NT2/D1 (cell line): ENCODE results near the gene PHGDH.

Experiments
- DNase-seq: peaks from one replicate; pipeline ENCODE4 v3.0.0-alpha.2; 2011; ENCODE audit warnings: low read depth, low spot score
- H3K27me3 ChIP-seq: 2 replicates; pipeline ENCODE4 v1.6.0; 2011; ENCODE audit warnings: mild to moderate bottlenecking; ENCODE audit not compliant: insufficient read length, insufficient read depth
- H3K36me3 ChIP-seq: 2 replicates; pipeline ENCODE4 v1.6.1; 2011; ENCODE audit warnings: mild to moderate bottlenecking, low read length, mixed read lengths; ENCODE audit not compliant: insufficient read depth, insufficient read length
- H3K4me1 ChIP-seq: 2 replicates; pipeline ENCODE4 v1.5.1; 2011; ENCODE audit not compliant: insufficient read depth, insufficient read length
- H3K4me3 ChIP-seq: 2 replicates; pipeline ENCODE4 v1.5.1; 2011; ENCODE audit warnings: low read depth; ENCODE audit not compliant: insufficient read length
- H3K9ac ChIP-seq: 2 replicates; pipeline ENCODE4 v1.6.0; 2011; ENCODE audit warnings: low read depth; ENCODE audit not compliant: insufficient read length
- H3K9me3 ChIP-seq: 2 replicates; pipeline ENCODE4 v1.5.1; 2011; ENCODE audit warnings: mild to moderate bottlenecking, low read length; ENCODE audit not compliant: insufficient read depth
- SUZ12 ChIP-seq: IDR thresholded peaks from 2 replicates; pipeline ENCODE4 v1.6.1; 2011; ENCODE audit not compliant: insufficient read length, insufficient read depth; ENCODE audit errors: extremely low read depth
- YY1 ChIP-seq: IDR thresholded peaks from 2 replicates; pipeline ENCODE4 v1.6.1; 2011; ENCODE audit not compliant: insufficient read length, insufficient read depth
- ZNF274 ChIP-seq: IDR thresholded peaks from 2 replicates; pipeline ENCODE4 v1.6.1; 2011; ENCODE audit warnings: mild to moderate bottlenecking, low read depth, low read length

The PHGDH gene

DNA sequence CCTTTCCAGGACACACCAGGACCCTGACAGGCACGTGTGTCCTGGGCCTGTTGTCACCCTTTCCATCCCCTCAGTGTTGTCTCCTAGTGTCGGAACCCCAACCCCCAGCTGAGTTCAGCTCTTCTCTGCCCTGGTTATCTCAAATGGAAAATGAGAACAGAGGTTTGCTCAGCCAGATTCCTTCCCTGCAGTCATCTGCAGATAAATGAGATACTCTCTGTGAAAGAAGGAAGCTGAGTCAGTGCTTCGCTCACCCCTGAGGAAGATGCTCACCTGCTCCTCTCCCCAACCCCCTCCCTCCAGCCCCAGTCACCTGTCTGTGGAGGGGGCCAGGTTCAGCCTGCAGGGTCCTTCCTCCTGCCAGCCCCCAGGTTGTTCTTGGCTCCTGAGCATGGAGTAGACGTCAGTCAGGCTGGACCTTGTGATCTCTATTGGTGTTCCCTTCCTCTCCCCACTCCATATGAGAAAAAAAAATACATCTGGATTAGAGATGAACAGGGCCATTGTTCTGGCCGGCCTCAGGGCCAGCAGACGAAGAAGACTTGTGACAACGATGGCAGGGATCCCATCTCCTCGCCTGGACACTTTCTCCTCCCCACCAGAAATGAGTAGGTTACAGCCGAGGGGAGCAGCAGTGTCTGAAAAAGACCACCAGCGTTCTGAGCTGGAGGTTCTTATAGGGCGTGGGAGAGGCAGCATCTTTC lies 20.9 kb downstream of the PHGDH start:
- Histone ChIP-seq H3K9ac (no peak overlapping the region), H3K4me1 (peaks cover 6% of the 10 kb centered on the region), H3K36me3 (peaks cover 98% of the 10 kb centered on the region)

DNA sequence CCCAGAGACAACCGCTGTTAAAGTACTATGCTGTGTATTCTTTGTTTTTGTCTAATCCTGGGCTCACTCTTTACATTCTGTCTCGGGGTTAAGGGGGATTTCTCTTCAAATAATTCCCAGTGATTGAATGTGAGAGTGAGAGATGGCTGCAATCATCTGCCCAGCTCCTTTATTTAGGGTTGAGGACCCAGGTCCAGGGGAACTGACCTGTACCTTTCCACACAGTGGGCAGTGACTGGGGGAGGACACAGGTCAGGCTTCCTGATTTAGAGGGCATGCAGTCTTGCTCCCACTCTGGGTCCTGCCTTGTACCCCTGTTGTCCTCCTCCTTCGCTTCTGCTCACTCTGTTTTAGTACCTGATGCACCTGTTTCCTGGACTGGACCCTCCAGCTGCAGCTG lies 22.0 kb downstream of the PHGDH start:
- peaks cover 9% of the 10 kb centered on the region for H3K4me1 ChIP-seq
- no peaks in the 10 kb centered on the region for H3K27me3 ChIP-seq
- peaks cover 97% of the 10 kb centered on the region for H3K36me3 ChIP-seq
- H3K9ac ChIP-seq: no peak overlapping the region
- H3K9me3 ChIP-seq: no peaks in the 10 kb centered on the region
- TF ChIP-seq SUZ12 (no peak), ZNF274 (no peak), YY1 (no peak)
- no peak for DNase-seq
- no peak overlapping the region for H3K4me3 ChIP-seq

More for the DNA sequence above, 20.9 kb downstream of the PHGDH start:
- H3K4me3 ChIP-seq: no peak overlapping the region
- no peaks in the 10 kb centered on the region for H3K27me3 ChIP-seq
- no peaks in the 10 kb centered on the region for H3K9me3 ChIP-seq
- no peak for TF ChIP-seq YY1
- no peak for TF ChIP-seq ZNF274
- TF ChIP-seq SUZ12: no peak
- DNase-seq: no peak

DNA sequence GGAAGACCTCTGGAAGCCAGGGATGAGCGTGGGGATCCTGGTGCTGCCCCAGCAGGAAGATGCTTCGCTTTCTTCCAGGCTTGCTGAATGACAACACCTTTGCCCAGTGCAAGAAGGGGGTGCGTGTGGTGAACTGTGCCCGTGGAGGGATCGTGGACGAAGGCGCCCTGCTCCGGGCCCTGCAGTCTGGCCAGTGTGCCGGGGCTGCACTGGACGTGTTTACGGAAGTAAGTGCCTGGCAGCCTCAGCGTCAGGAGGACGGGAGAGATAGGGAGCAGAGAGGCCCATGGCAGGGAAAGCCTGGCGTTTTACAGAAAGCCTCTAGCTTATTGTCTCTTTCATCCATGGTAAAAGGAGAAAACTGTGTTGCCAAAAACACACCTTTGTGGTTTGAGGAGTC lies 23.5 kb downstream of the PHGDH start:
- no peaks in the 10 kb centered on the region for H3K9me3 ChIP-seq
- no peak for TF ChIP-seq YY1
- no peak for TF ChIP-seq ZNF274
- TF ChIP-seq SUZ12: no peak
- H3K9ac ChIP-seq: no peak overlapping the region
- no peak for DNase-seq
- H3K4me1 ChIP-seq: peaks cover 9% of the 10 kb centered on the region
- no peaks in the 10 kb centered on the region for H3K27me3 ChIP-seq
- peaks cover 96% of the 10 kb centered on the region for H3K36me3 ChIP-seq
- H3K4me3 ChIP-seq: no peak overlapping the region

DNA sequence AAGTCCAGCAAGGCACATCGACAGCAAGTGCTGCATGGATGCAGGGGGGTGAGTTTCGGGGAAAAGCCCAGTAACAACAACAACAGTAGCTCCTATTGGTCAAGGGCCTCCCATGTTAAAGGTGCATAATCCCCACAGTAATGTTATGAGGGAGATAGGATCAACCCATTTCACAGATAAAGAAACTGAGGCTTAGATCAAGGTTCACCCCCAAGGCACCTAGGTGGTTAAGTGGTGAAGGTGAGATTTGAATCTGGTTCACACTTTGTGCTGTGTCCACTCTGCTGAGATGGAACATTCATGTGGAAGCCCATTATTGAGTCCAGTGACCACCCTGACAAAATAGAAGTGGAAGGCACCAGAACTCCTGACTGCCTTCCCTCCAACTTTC lies 24.9 kb downstream of the PHGDH start:
- Histone ChIP-seq H3K4me3 (no peak overlapping the region), H3K9me3 (no peaks in the 10 kb centered on the region), H3K9ac (no peak overlapping the region), H3K27me3 (no peaks in the 10 kb centered on the region), H3K4me1 (peaks cover 9% of the 10 kb centered on the region), H3K36me3 (peaks cover 96% of the 10 kb centered on the region)
- TF ChIP-seq YY1: no peak
- DNase-seq: no peak

DNA sequence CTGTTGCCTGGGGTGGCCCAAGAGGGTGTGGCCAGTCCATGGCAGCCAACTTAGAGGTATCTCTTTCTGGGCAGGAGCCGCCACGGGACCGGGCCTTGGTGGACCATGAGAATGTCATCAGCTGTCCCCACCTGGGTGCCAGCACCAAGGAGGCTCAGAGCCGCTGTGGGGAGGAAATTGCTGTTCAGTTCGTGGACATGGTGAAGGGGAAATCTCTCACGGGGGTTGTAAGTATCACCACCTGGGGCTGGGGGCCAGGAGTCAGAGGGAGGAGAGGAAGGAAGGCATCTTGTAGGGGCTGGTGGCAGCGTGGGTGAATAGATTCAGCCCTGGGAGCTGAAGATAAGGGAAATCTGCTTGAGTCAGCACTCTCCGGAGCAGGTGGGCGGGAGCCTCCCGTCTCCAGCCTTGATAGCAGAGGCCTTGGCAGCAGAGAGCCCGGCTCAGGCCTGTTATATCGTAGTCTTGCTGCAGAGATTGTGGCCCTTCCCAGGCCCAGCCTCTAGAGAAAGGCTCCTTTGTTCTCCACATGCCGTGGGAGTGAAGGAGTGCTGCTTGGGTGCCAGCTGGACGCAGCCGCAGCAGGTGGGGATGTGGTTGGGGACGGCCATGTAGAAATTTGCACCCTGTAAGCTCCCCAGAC lies 25.4 kb downstream of the PHGDH start:
- H3K4me1 ChIP-seq: peaks cover 9% of the 10 kb centered on the region
- H3K9ac ChIP-seq: no peak overlapping the region
- H3K9me3 ChIP-seq: no peaks in the 10 kb centered on the region
- no peak overlapping the region for H3K4me3 ChIP-seq
- no peaks in the 10 kb centered on the region for H3K27me3 ChIP-seq
- TF ChIP-seq YY1 (no peak), SUZ12 (no peak), ZNF274 (no peak)
- H3K36me3 ChIP-seq: peaks cover 96% of the 10 kb centered on the region
- DNase-seq: no peak

DNA sequence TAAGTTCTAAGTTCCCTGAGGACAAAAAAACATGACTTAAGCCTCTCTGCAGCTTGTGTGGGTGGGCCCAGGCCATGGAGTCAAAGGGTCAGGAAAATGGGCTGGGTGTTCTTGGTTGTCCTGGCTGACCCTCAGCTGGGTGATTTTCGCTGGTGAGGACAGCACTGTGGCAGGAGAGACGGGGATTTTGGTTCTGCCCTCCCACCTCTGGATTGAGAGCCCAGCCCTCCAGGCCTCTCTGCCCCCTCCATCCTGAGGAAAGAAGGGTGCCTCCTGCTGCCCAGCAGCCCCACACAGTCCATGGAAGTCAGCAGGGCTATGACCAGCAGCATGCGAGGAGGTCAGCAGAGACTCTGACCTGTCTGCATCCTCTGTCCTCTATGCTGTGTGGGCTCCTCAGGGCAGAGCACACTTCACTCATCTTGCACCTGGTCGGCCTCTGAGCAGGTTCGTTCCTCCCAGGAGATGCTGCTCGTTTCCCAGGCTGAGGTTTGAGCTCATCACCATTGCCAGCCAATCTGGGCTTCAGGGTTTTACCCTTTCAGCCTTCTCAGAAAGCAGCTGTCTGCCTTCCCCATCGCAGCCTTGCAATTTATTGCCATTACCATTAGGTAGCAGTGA lies 26.5 kb downstream of the PHGDH start:
- H3K4me1 ChIP-seq: peaks cover 9% of the 10 kb centered on the region
- H3K4me3 ChIP-seq: no peak overlapping the region
- H3K36me3 ChIP-seq: peaks cover 96% of the 10 kb centered on the region
- no peak for DNase-seq
- H3K9me3 ChIP-seq: no peaks in the 10 kb centered on the region
- TF ChIP-seq YY1 (no peak), SUZ12 (no peak), ZNF274 (no peak)
- no peaks in the 10 kb centered on the region for H3K27me3 ChIP-seq
- H3K9ac ChIP-seq: no peak overlapping the region

DNA sequence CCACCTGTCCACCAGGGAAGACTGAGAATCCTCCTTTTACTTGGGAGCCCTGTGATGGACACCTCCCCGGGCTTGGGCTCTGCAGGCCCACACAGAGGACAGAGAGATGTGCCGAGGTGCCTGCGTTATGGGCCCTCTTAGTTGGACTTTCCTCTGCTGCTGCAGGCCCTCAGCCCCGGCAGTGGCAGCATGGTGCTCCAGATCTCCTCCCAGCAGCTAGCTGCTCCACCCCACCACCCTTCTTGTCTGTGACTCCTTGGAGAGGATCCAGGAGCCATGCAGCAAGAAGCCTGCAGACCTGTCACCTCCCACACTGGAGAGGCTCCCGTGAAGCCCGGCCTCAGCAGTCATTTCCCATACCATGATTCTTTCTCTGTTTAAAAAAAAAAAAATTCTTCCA lies 27.4 kb downstream of the PHGDH start:
- no peak for DNase-seq
- TF ChIP-seq SUZ12: no peak
- TF ChIP-seq YY1: no peak
- Histone ChIP-seq H3K9ac (no peak overlapping the region), H3K4me1 (peaks cover 9% of the 10 kb centered on the region), H3K27me3 (no peaks in the 10 kb centered on the region), H3K4me3 (no peak overlapping the region), H3K36me3 (peaks cover 98% of the 10 kb centered on the region), H3K9me3 (no peaks in the 10 kb centered on the region)
